ENCODE measurements around the gene FDCSP.
"Not testable (repeated sequence)": the region's sequence is repeated elsewhere in the genome, so short reads cannot be mapped to it uniquely, and the experiment has no call there.

The FDCSP gene

GRCh38 chr4:70196857-70197256 lies 29.1 kb upstream of the FDCSP start:
- DNase-seq (ENCODE audit: low read depth), result no peak
- no peak for TF ChIP-seq CTCF (IDR thresholded peaks at IDR 0.05; ENCODE audit: insufficient read depth, low read depth, low read length, missing control alignments)
- H3K4me3 ChIP-seq (ENCODE audit: low read depth, low read length), result no peak overlapping the region

DNA sequence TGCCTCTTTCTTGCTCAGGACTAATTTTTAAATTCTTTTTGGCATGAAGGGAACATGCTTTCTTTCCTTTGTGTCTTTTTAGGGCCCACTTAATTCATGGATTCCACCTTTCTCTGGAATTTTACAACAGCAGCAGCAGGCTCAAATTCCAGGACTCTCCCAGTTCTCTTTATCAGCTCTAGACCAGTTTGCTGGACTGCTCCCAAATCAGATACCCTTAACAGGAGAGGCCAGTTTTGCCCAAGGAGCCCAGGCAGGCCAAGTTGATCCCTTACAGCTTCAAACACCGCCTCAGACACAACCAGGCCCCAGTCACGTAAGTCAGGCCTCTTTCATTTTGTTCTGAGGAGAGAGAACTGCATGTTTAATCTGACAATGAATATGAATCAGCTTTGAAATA lies 28.1 kb upstream of the FDCSP start:
- DNase-seq (ENCODE audit: low read depth), result no peak
- H3K4me3 ChIP-seq (ENCODE audit: low read depth, low read length), result no peak overlapping the region
- TF ChIP-seq CTCF (IDR thresholded peaks at IDR 0.05; ENCODE audit: insufficient read depth, low read depth, low read length, missing control alignments), result no peak

DNA sequence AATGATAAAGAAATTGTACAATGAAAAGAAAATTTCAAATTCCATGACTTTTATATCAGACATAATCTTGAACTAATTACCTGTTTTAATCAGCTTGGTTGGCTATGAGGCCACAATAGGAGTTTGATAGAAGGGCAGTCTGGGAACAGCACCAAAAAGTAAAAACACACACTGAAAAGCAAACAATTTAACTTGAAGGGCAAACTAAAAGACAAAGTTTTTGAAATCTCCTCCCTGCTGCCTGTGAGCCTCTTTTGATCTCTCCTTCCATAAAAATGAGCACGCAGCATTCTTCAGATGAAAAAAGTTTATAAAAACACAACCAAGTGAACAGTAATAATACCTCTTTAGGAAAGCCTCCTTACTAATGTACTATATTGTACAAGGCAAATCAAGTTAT lies 22.3 kb upstream of the FDCSP start:
- TF ChIP-seq CTCF (IDR thresholded peaks at IDR 0.05; ENCODE audit: insufficient read depth, low read depth, low read length, missing control alignments), result no peak
- DNase-seq (ENCODE audit: low read depth), result no peak
- no peak overlapping the region for H3K4me3 ChIP-seq (ENCODE audit: low read depth, low read length)

- not testable (repeated sequence) for DNase-seq (ENCODE audit: low read depth); H3K4me3 ChIP-seq (ENCODE audit: low read depth, low read length)
These were observed 13.2 kb upstream of the FDCSP start for GRCh38 chr4:70212752-70213151.

DNA sequence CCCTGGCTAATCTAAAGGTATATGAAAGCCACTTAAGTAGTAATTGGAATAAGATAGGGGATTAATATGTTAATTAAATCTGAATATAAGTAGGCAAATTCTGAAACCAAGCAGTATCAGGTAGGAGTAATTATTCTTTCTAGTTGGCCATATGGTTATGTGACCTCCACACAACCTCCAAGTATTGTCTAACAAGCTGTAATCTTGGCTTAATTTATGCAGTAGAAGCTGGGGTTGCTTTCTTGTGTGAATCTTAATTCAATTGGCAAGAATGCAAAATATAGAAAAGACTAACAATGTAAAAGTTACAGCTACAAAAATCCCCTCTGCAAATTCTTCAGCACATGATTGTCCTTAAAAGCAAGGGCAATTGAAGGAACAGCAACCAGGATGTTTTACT lies 9.8 kb upstream of the FDCSP start:
- not testable (repeated sequence) for H3K4me3 ChIP-seq (ENCODE audit: low read depth, low read length); DNase-seq (ENCODE audit: low read depth)

DNA sequence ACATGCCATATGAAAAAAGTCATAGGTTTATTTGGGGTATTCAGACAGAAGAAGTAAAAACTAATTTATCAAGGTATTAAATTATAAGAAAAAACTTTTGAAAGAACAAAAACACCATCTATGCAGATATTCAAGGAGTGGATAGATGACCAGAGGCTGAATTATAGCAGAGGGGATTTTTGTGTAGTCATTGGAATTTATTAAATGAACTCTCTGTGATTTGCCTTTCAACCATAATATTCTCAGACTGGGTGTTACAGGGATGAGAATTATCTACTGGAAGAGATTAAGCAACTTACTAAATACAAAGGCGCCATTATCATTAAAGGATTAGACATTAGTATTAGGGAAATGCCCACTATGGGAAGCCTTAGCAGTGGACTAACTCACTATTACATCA lies 9.4 kb upstream of the FDCSP start:
- H3K4me3 ChIP-seq (ENCODE audit: low read depth, low read length); DNase-seq (ENCODE audit: low read depth): not testable (repeated sequence)

DNA sequence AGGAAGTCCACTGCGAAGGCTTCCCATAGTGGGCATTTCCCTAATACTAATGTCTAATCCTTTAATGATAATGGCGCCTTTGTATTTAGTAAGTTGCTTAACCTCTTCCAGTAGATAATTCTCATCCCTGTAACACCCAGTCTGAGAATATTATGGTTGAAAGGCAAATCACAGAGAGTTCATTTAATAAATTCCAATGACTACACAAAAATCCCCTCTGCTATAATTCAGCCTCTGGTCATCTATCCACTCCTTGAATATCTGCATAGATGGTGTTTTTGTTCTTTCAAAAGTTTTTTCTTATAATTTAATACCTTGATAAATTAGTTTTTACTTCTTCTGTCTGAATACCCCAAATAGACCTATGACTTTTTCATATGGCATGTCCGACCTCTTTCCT lies 4.5 kb upstream of the FDCSP start:
- DNase-seq (ENCODE audit: low read depth); H3K4me3 ChIP-seq (ENCODE audit: low read depth, low read length): not testable (repeated sequence)

DNA sequence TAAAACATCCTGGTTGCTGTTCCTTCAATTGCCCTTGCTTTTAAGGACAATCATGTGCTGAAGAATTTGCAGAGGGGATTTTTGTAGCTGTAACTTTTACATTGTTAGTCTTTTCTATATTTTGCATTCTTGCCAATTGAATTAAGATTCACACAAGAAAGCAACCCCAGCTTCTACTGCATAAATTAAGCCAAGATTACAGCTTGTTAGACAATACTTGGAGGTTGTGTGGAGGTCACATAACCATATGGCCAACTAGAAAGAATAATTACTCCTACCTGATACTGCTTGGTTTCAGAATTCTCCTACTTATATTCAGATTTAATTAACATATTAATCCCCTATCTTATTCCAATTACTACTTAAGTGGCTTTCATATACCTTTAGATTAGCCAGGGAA lies 4.1 kb upstream of the FDCSP start:
- H3K4me3 ChIP-seq (ENCODE audit: low read depth, low read length), result not testable (repeated sequence)

DNA sequence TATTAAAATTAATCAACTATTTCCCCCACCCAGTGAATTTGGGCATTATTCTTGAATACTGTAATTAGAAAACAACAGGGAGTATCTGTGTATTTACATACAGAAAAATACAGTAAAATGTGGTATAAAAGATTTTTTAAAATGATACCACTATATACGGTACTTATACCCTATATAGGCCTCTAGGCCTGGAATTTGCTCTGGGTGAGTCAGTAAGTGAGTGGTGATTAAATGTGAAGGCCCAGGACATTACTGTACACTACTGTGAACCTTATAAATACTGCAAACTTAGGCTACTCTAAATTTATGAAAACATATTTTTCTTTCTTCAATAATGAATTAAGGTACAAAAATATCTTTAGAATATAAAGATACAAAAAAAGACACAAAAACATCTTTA lies 10.2 kb downstream of the FDCSP start:
- DNase-seq (ENCODE audit: low read depth), result no peak
- no peak overlapping the region for H3K4me3 ChIP-seq (ENCODE audit: low read depth, low read length)
- TF ChIP-seq CTCF (IDR thresholded peaks at IDR 0.05; ENCODE audit: insufficient read depth, low read depth, low read length, missing control alignments), result no peak

More for the DNA sequence above, 4.1 kb upstream of the FDCSP start:
- DNase-seq (ENCODE audit: low read depth), result not testable (repeated sequence)

- H3K4me3 ChIP-seq (ENCODE audit: low read depth, low read length), result no peak overlapping the region
- no peak for TF ChIP-seq CTCF (IDR thresholded peaks at IDR 0.05; ENCODE audit: insufficient read depth, low read depth, low read length, missing control alignments)
- no peak for DNase-seq (ENCODE audit: low read depth)
These were observed 13.4 kb downstream of the FDCSP start for GRCh38 chr4:70239131-70239883.
